NCI-H1048 (cell line): Measurements from ENCODE around the gene MAD1L1.

Experiments
- DNase-seq: peaks from one replicate; lab custom pipeline; 2025; lab: John Stamatoyannopoulos, UW

MAD1L1 gene

GRCh38 chr7:2138146-2138765 is 94.5 kb downstream of the MAD1L1 start:
- no peak for DNase-seq

DNA sequence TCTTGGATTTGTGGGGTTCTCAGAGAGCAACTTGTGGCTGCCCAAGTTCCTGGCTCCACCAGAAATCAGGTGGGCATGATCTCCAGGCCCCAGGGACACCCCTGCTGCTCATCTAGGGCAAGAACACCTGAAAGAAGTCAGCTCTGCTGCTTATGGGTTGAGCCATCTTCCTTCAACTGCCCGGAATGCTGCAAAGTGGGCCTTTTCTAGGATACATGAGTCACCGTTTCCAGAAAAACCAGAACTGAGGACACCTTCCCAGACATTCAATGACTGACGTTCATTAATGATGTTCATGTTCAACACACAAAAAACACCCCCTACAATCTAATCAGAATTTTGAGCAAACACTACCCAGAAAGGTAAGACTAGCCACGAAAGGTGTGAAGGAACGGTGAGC is 98.0 kb downstream of the MAD1L1 start:
- DNase-seq = no peak

GRCh38 chr7:2132243-2132642 is 100.5 kb downstream of the MAD1L1 start:
- no peak for DNase-seq

GRCh38 chr7:2131800-2132199 is 100.9 kb downstream of the MAD1L1 start:
- DNase-seq = no peak

DNA sequence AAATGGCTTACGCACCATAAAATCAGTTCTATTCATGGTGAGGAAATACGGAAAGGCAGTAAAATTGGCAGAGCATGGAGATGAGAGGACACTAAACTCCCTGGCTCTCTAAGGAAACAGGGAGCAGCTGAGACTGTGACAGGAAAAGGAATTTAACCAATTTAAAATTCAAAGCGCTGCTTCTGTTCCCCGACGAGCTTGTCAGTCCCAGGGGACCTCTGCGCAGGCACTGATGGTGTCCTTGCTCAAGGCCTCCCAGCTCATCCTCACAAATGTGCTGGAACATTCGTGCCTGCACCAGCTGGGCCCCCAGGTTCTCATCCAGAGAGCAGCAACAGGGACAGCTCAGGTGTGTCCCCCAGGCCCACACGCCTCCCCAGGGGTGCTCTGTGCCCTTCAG is 101.4 kb downstream of the MAD1L1 start:
- DNase-seq = no peak

GRCh38 chr7:2130096-2130375 is 102.7 kb downstream of the MAD1L1 start:
- no peak for DNase-seq

GRCh38 chr7:2129323-2130095 is 103.2 kb downstream of the MAD1L1 start:
- DNase-seq = no peak

DNA sequence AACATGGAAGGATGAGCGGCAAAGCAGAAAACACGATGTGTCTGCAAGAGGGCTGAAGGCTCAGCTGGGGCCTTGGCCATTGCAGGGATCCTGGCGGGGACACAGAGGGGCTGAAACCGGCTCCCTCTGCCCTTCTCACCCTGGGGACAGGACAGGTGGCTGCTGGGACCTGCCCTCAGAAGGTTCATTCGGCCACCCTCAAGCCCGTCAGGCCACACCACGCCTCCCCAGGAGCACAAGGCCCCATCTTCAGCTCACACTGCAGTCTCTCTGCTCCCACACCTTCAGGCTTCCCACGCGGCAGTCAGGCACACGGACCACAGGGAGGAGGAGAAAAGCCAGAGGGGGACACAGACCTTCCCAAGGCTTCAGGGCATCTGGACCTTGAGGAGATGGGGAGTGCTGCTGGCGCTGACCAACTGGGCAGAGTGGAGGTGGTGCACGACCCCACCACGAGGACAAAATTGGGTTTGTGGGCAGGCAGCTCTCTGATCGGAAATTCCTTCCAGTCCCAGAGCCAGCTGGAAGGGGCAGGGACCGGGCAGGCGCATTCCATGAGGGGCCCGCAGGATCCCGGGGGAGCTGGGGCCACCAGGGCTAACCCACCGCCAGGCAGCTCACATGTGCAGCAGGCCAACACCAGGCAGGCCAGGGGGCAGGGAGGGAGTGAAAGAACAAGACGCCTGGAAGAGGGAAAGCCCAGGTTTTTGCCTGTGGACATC is 104.0 kb downstream of the MAD1L1 start:
- no peak for DNase-seq

DNA sequence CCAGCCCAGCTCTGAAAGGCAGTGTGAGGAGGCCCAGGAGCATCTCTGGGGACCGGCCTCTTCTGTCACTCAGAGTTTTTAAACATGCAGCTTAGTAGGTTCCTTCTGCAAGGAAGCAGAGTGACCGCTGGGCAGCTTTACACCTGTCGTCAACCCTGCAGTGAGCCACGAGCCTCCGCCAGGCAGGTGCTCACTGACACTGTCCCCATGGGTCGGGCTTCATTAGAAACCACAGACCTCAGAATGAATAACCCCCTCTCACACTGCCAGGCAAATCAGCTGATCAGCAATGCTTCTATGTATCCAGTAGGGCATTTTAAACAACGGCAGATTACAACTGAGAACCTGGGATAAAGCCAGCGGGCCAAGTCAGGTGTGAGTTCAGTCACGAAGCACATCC is 106.1 kb downstream of the MAD1L1 start:
- no peak for DNase-seq

DNA sequence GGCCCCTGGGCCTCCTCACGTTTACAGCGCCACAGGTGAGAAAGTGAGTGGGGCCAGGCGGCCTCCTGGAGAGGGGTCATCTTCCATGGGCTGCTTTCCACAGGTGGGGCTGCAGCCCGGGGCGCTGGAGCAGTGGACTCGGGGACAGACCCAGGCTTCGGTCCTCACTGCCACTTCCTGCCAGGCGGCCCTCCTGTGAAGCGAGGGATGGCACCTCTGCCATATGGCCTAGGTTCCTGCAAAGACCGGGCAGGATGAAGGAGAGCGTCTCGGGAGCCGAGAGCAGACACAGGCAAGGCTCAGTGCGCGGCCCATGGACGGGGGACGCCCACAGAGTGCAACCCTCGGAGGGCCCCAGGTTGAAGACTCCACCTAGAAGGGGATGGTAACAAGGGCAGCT is 106.8 kb downstream of the MAD1L1 start:
- no peak for DNase-seq

DNA sequence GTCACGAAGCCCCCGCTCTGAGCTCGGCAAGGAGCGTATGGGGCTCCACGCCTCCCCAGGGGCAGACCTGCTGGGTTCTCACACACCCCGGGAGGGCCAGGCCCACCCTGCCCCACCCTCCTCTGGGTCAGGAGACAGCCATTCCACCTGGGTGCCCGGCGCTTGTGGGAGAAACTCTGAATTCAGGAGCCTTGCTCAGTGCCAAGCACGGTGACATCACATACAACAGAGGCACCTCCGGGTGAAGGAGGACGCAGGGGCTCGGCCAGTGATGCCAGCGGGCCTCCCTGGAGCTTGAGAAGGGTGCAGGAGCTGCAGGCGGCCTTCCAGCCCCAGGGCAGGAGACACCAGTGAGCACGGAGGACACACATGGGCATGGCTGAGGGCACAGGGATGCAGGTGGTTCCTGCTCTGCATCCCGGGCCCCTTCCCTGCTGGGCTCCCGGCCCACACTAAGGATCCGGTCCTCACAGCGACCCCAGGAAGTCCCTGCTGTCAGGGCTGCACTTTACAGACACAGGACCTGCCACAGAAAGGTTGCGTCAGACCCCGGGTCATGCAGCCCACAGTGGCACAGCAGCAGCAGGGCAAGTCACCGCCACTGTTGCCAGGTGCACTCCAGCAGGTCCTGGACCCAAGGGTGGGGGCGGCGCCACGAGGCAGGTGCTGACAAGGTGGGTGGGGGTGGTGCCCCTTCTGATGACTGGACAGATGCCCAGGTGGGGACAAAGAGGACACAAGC is 108.0 kb downstream of the MAD1L1 start:
- no peak for DNase-seq

GRCh38 chr7:2123916-2124315 is 108.8 kb downstream of the MAD1L1 start:
- DNase-seq = no peak

DNA sequence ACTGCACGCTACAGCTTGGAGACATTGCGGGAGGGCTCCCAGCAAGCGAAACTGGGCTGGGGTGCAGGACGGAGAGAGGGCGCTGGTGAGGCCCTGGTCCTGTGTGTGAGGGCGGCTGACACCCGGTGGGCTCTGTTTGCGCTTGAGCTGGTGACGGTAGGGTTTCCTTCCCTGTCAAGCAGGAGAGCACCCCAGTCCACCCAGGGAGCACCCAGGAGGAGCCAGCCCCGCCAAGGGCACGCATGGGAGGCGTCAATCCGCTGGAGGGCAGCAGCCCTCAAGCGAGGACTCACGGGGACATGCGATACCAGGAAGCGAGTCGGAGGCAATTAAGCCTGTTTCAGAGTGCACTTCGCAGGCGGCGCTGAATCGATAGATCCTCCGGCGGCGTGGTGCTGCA is 109.4 kb downstream of the MAD1L1 start:
- DNase-seq = no peak

- DNase-seq = no peak
Measured at GRCh38 chr7:2122651-2123050, 110.1 kb downstream of the MAD1L1 start.

- no peak for DNase-seq
Measured at GRCh38 chr7:2120841-2121830, 111.6 kb downstream of the MAD1L1 start.

DNA sequence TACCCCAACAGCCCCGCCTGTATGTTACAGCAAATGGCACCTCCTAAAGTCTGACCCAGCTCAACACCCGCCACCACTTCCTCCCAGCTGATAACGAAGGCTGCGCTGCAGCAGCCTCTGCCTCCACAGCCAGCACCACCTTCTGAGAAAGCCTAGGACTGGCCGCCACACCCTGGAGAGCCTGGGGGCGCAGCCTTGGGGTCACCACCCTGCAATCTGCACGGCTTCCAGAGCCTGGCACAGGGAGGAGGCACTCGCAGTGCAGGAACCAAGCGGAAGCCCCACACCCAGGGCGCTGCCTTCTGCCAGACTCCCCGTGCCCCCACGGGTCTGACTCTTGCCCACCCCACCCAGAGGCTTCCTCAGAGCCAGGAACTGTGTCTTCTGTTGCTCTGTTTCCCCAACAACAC is 112.5 kb downstream of the MAD1L1 start:
- no peak for DNase-seq

DNA sequence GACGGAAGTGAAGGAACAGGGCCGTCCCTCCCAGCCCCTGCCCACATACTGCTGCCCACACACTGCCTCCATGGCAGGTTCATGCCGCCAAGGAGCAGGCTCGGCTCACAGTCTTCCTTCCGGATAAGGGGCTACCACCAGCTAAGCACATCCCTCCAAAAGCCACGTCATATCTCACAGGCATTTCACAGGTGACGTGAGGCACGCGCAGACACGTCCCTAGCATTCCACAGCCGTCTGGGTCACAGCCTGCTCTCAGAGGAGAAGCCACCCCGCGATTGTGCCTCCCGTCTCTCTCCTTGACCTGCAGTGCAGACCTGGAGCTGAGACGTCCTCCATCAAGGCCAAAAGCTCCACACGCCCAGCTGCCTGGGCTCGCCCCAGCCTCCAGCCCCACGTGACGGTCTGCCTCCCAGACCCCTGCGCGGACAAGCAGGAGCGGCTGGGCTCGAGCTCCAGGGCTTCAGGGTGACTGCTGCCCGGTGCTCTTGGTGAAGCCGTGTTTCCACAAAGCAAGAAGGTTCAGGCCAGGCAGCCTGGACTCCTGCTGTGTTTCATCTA is 114.0 kb downstream of the MAD1L1 start:
- DNase-seq = no peak

DNA sequence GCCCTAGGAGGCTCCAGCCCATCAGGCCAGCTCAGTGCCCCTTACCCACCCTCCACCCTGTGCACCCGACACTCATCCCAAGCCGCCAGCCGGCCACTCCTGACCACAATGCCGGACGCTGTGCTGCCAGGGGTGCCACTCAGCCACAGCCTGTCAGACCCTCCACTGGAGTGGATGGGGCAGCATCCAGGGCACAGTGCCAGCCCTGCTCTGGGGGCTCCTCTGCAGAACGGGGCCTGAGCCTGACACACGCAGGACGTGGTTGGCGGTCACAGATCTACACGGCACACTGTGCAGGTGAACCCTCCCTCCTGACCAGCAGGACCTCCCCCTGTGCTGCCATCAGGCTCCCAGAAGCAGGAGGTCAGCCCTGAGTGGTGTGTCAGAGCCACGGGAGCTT is 114.7 kb downstream of the MAD1L1 start:
- DNase-seq = no peak

GRCh38 chr7:2117646-2118045 is 115.1 kb downstream of the MAD1L1 start:
- no peak for DNase-seq

- no peak for DNase-seq
Measured at GRCh38 chr7:2116989-2117591, 115.7 kb downstream of the MAD1L1 start.

DNA sequence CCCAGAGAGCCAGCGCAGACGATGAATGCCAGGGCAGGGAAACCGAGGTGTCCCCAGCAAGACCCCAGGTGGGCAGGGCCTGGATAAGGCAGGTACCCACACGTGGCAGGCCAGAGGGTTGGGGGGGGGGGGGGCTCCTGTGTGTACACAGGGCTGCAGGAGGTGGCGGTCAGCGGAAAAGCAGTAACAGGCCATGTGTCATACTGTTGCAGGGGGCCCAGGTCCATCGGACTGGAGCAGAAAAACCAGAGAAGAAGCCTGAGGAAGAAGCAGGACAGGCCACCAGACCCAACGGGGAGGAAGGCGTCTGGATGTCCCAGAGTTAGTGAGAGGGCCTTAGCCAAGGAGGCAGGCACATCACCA is 116.3 kb downstream of the MAD1L1 start:
- no peak for DNase-seq
